Activated naive CD4-positive, alpha-beta T cell treated with anti-CD3 and anti-CD28 coated beads for 36 hours (primary cell): ENCODE measurements around the gene NTM. TPM values are rescaled to one million over a fixed set of nuclear protein-coding genes. Genes with fewer than 3 reads are reported as not detected.
"Not testable (repeated sequence)": the region's sequence is repeated elsewhere in the genome, so short reads cannot be mapped to it uniquely, and the experiment has no call there.

ENCODE experiments used
- CTCF ChIA-PET: fragments of 350-600 bp; sonication (Branson Sonifier 250); formaldehyde crosslinking; loops from one replicate; lab custom pipeline; 2021; ENCODE audit warnings: antibody characterized with exemption; lab: Charles Lee
- DNase-seq: peaks from one replicate; pipeline ENCODE4 v3.0.0-alpha.2; 2020
- H3K27ac Mint-ChIP-seq: one replicate; pipeline ENCODE4 v1.8.0; 2021; ENCODE audit warnings: mild to moderate bottlenecking, mixed read lengths
- H3K27me3 Mint-ChIP-seq: one replicate; pipeline ENCODE4 v1.8.0; 2021; ENCODE audit warnings: low read depth, mixed read lengths
- H3K36me3 Mint-ChIP-seq: one replicate; pipeline ENCODE4 v1.8.0; 2021; ENCODE audit warnings: low read depth, mixed read lengths
- H3K4me1 Mint-ChIP-seq: one replicate; pipeline ENCODE4 v1.8.0; 2021; ENCODE audit warnings: low read depth, mixed read lengths
- H3K4me3 Mint-ChIP-seq: one replicate; pipeline ENCODE4 v1.8.0; 2021; ENCODE audit warnings: mild to moderate bottlenecking, moderate library complexity, mixed read lengths
- H3K9me3 Mint-ChIP-seq: one replicate; pipeline ENCODE4 v1.8.0; 2021; ENCODE audit warnings: mixed read lengths
- intact Hi-C: fragments of 100-400 bp; cut with micrococcal nuclease; formaldehyde crosslinking; loops from one replicate; pipeline ENCODE4 v1.15.1; 2023
- total RNA-seq, 2 experiments: library from RNA; stranded (reverse); gene quantifications; one replicate each; pipeline ENCODE4 v1.2.3, GENCODE V29; 2021

NTM gene
- total RNA-seq, 2 experiments from 2014 or later, result not detected

DNA sequence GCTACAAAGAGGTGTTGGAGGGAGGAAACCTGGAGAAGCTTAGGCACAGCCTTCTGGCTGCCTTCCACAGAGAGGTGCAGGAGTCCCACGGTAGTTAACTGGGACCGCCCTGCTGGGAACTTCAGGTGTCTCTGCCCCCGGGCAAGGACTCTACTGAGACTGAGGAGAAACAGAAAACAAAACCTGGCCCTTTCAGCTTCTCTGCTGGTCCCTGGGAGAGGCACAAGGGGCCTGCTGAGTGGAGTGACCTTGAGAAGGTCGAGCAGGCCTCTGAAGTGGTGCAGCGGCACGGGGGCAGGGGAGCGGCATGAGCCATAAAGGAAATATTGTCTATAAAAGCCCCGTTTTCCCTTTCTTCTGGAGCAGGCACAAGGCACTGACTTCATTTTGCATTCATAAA, 38.9 kb downstream of the NTM start:
- CTCF ChIA-PET, result no interaction called here

DNA sequence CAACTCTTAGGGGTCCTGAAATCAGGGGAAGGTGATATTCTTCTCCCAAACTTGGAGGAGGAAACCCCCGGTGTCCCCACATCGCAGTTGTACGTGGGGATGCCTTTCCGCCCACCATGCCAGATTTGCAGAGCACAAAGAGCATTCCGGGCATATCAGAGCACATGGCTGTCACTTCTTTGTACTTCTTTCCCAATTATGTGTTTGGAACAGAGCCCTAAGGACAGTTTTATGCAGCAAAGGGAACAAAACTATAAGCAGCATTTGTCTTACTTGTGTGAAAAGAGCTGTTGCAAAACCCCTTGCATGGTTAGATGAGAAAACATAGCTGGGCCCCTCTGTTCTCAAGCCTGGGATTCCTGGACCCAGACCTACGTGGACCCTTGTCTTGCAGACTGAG, 41.2 kb downstream of the NTM start:
- Mint-ChIP-seq H3K27ac (no peak overlapping the region), H3K27me3 (no peaks in the 10 kb centered on the region), H3K4me3 (no peak overlapping the region), H3K9me3 (no peaks in the 10 kb centered on the region), H3K4me1 (no peaks in the 10 kb centered on the region), H3K36me3 (no peaks in the 10 kb centered on the region)
- intact Hi-C loops, result no loop called here
- CTCF ChIA-PET, result interaction anchor here (0.6 kb wide), 1 partner anchor 215 kb away, joined by 3 read pairs; no protein-coding TSS in a partner anchor
- no peak for DNase-seq

More for the DNA sequence above, 38.9 kb downstream of the NTM start:
- no peaks in the 10 kb centered on the region for H3K36me3 Mint-ChIP-seq
- no peak overlapping the region for H3K4me3 Mint-ChIP-seq
- H3K27ac Mint-ChIP-seq, result no peak overlapping the region
- no peak for DNase-seq
- no peaks in the 10 kb centered on the region for H3K9me3 Mint-ChIP-seq
- intact Hi-C loops, result loop anchor here (10.0 kb wide), 1 partner anchor 265 kb away; no protein-coding TSS in a partner anchor
- no peaks in the 10 kb centered on the region for H3K4me1 Mint-ChIP-seq
- no peaks in the 10 kb centered on the region for H3K27me3 Mint-ChIP-seq

DNA sequence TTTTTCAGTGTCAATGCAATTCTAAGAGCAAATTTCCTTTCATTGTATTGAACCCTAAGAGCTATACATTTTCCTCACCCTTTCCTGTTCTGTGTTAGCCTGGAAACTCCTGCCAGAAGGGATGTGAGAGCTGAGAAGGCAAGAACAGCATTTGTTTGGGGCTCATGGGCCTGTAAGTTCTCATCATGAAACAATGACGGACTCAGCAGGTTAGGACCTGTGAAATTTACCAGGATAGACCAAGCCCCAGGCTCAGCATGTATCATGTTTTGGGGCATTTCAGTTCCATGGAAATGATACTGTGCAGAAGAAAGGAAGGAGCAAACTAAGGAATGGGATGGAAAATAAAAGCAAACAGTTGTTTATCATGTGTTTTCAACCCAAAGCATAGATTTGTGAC, 41.6 kb downstream of the NTM start:
- H3K4me1 Mint-ChIP-seq, result no peaks in the 10 kb centered on the region
- no peak overlapping the region for H3K4me3 Mint-ChIP-seq

GRCh38 chr11:131413217-131413616, 42.8 kb downstream of the NTM start:
- H3K4me3 Mint-ChIP-seq, result no peak overlapping the region
- H3K4me1 Mint-ChIP-seq, result no peaks in the 10 kb centered on the region
- CTCF ChIA-PET, result no interaction called here
- DNase-seq, result no peak
- no peak overlapping the region for H3K27ac Mint-ChIP-seq
- intact Hi-C loops, result no loop called here
- H3K9me3 Mint-ChIP-seq, result no peaks in the 10 kb centered on the region
- H3K36me3 Mint-ChIP-seq, result no peaks in the 10 kb centered on the region
- H3K27me3 Mint-ChIP-seq, result no peaks in the 10 kb centered on the region

More for the DNA sequence above, 41.6 kb downstream of the NTM start:
- H3K9me3 Mint-ChIP-seq, result no peaks in the 10 kb centered on the region
- H3K27me3 Mint-ChIP-seq, result no peaks in the 10 kb centered on the region
- no peak overlapping the region for H3K27ac Mint-ChIP-seq
- DNase-seq, result no peak
- H3K36me3 Mint-ChIP-seq, result no peaks in the 10 kb centered on the region
- intact Hi-C loops, result no loop called here
- CTCF ChIA-PET, result no interaction called here

DNA sequence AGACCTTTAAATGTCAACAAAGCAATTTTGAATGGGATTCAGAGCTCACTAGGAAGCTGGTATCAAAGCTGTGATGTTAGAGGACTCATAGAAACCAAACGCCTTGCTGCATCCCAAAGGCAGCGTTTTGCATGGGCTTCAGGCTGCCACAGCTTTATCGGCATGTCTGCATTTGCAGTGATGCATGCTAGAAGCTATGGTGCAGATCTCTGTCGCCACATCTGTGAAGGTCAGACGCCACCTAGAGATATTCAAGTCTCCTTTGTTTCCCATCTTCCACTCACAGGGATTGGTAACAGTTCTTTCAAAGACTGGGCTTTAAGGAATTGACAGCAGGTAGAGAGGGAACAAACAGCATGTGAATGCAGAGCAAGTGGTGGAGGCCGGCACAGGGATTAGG, 47.8 kb downstream of the NTM start:
- Mint-ChIP-seq H3K4me3 (no peak overlapping the region), H3K27ac (no peak overlapping the region), H3K27me3 (no peaks in the 10 kb centered on the region), H3K9me3 (no peaks in the 10 kb centered on the region), H3K36me3 (no peaks in the 10 kb centered on the region), H3K4me1 (no peaks in the 10 kb centered on the region)
- DNase-seq, result no peak
- CTCF ChIA-PET, result no interaction called here
- intact Hi-C loops, result no loop called here

- Mint-ChIP-seq H3K36me3 (no peaks in the 10 kb centered on the region), H3K27me3 (no peaks in the 10 kb centered on the region), H3K4me1 (no peaks in the 10 kb centered on the region), H3K4me3 (no peak overlapping the region), H3K27ac (no peak overlapping the region), H3K9me3 (no peaks in the 10 kb centered on the region)
- no peak for DNase-seq
- intact Hi-C loops, result no loop called here
- CTCF ChIA-PET, result no interaction called here
Measured at GRCh38 chr11:131421066-131421855, 50.8 kb downstream of the NTM start.

- no peak overlapping the region for H3K4me3 Mint-ChIP-seq
- no peak overlapping the region for H3K27ac Mint-ChIP-seq
- CTCF ChIA-PET, result no interaction called here
- DNase-seq, result no peak
- H3K27me3 Mint-ChIP-seq, result no peaks in the 10 kb centered on the region
- H3K36me3 Mint-ChIP-seq, result no peaks in the 10 kb centered on the region
- intact Hi-C loops, result no loop called here
- no peaks in the 10 kb centered on the region for H3K9me3 Mint-ChIP-seq
- no peaks in the 10 kb centered on the region for H3K4me1 Mint-ChIP-seq
Measured at GRCh38 chr11:131422029-131422428, 51.6 kb downstream of the NTM start.

GRCh38 chr11:131422496-131422895, 52.1 kb downstream of the NTM start:
- H3K27me3 Mint-ChIP-seq, result no peaks in the 10 kb centered on the region
- H3K4me1 Mint-ChIP-seq, result no peaks in the 10 kb centered on the region
- H3K9me3 Mint-ChIP-seq, result no peaks in the 10 kb centered on the region
- DNase-seq, result no peak
- no peak overlapping the region for H3K4me3 Mint-ChIP-seq
- CTCF ChIA-PET, result no interaction called here
- intact Hi-C loops, result no loop called here
- no peaks in the 10 kb centered on the region for H3K36me3 Mint-ChIP-seq
- no peak overlapping the region for H3K27ac Mint-ChIP-seq

GRCh38 chr11:131423688-131424087, 53.3 kb downstream of the NTM start:
- CTCF ChIA-PET, result no interaction called here
- H3K27ac Mint-ChIP-seq, result no peak overlapping the region
- no peak overlapping the region for H3K4me3 Mint-ChIP-seq
- no peak for DNase-seq
- no peaks in the 10 kb centered on the region for H3K4me1 Mint-ChIP-seq
- intact Hi-C loops, result no loop called here
- no peaks in the 10 kb centered on the region for H3K27me3 Mint-ChIP-seq
- H3K9me3 Mint-ChIP-seq, result no peaks in the 10 kb centered on the region
- no peaks in the 10 kb centered on the region for H3K36me3 Mint-ChIP-seq

- H3K36me3 Mint-ChIP-seq, CTCF ChIA-PET, H3K4me1 Mint-ChIP-seq, intact Hi-C loops, H3K27me3 Mint-ChIP-seq, H3K27ac Mint-ChIP-seq, H3K4me3 Mint-ChIP-seq, H3K9me3 Mint-ChIP-seq, DNase-seq: not testable (repeated sequence)
Measured at GRCh38 chr11:131424257-131424876, 54.0 kb downstream of the NTM start.

DNA sequence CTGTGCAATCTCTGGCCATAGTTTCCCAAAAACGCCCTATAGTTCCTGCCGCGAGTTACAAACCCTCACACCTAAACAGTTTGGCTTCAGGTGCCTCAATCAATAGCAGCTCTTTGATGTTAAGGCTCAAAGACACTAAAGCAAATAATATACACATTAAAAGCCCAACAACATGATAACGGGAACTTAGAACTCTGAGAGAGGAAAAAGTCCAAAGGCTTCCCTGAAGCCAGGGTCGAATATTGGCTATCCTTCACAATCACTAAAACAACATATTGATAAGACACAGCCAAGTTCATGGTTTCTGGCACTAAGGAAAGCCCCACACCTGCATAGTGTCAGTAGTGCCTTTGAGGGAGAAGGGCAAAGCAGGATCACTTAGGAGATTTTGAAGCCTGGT, 54.9 kb downstream of the NTM start:
- no peaks in the 10 kb centered on the region for H3K27me3 Mint-ChIP-seq
- H3K9me3 Mint-ChIP-seq, result no peaks in the 10 kb centered on the region
- no peak overlapping the region for H3K27ac Mint-ChIP-seq
- H3K4me3 Mint-ChIP-seq, result no peak overlapping the region
- no peaks in the 10 kb centered on the region for H3K4me1 Mint-ChIP-seq
- DNase-seq, result no peak
- no peaks in the 10 kb centered on the region for H3K36me3 Mint-ChIP-seq
- CTCF ChIA-PET, result interaction anchor here (0.7 kb wide), 1 partner anchor 34 kb away, joined by 4 read pairs; no protein-coding TSS in a partner anchor
- intact Hi-C loops, result no loop called here

DNA sequence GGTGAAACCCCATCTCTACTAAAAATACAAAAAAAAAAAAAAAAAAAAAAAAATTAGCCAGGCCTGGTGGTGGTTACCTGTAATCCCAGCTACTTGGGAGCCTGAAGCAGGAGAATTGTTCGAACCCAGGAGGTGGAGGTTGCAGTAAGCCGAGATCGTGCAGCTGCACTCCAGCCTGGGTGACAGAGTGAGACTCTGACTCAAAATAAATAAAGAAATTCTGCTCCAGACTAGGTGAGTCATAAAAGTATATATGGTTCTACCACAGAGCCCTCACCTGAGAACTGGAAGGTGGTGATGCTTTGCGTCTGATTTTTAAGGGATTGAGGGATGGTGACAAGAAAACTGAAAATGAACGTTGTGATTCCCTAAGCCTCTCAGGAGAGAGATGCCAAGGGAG, 58.4 kb downstream of the NTM start:
- Mint-ChIP-seq H3K9me3 (peaks cover 2% of the 10 kb centered on the region), H3K4me1 (no peaks in the 10 kb centered on the region), H3K4me3 (no peak overlapping the region), H3K36me3 (no peaks in the 10 kb centered on the region), H3K27ac (no peak overlapping the region), H3K27me3 (no peaks in the 10 kb centered on the region)
- intact Hi-C loops, result no loop called here
- CTCF ChIA-PET, result no interaction called here
- DNase-seq, result no peak
